Activated CD4-positive, alpha-beta T cell treated with anti-CD3 and anti-CD28 coated beads for 36 hours (primary cell): ENCODE measurements around the gene MAPK4. TPM values are rescaled to one million over a fixed set of nuclear protein-coding genes. Genes with fewer than 3 reads are reported as not detected.

Source experiments
- ATAC-seq: fragments of 200-7000 bp; cut with Tn5 transposase; one replicate; pipeline ENCODE4 v1.10.0; 2021; ENCODE audit warnings: mild to moderate bottlenecking, moderate library complexity
- CTCF ChIA-PET: fragments of 350-600 bp; sonication (Branson Sonifier 250); formaldehyde crosslinking; loops from one replicate; lab custom pipeline; 2021; ENCODE audit warnings: antibody characterized with exemption; lab: Charles Lee
- POLR2A ChIA-PET: fragments of 350-600 bp; sonication (Branson Sonifier 250); formaldehyde crosslinking; loops from one replicate; lab custom pipeline; 2021; ENCODE audit warnings: antibody characterized with exemption, inconsistent platforms; lab: Charles Lee
- DNase-seq: peaks from one replicate; pipeline ENCODE4 v3.0.0-alpha.2; 2020
- H3K27ac Mint-ChIP-seq: one replicate; pipeline ENCODE4 v1.8.0; 2021; ENCODE audit warnings: mixed read lengths
- H3K27me3 Mint-ChIP-seq: one replicate; pipeline ENCODE4 v1.8.0; 2021; ENCODE audit warnings: mixed read lengths
- H3K36me3 Mint-ChIP-seq: one replicate; pipeline ENCODE4 v1.8.0; 2021; ENCODE audit warnings: low read depth, mixed read lengths
- H3K4me1 Mint-ChIP-seq: one replicate; pipeline ENCODE4 v1.8.0; 2021; ENCODE audit warnings: mixed read lengths
- H3K4me3 Mint-ChIP-seq: one replicate; pipeline ENCODE4 v1.8.0; 2021; ENCODE audit warnings: mild to moderate bottlenecking, moderate library complexity, mixed read lengths
- H3K9me3 Mint-ChIP-seq: one replicate; pipeline ENCODE4 v1.8.0; 2021; ENCODE audit warnings: low read depth, mixed read lengths
- intact Hi-C, 2 experiments: fragments of 100-400 bp; cut with DNase I in 1 of 2; cut with micrococcal nuclease in 1 of 2; formaldehyde crosslinking; loops; one replicate each; pipeline versions ENCODE4 v1.14.2 to v1.15.1; 2022 to 2024; cut with DNase I, micrococcal nuclease
- total RNA-seq, 2 experiments: library from RNA; stranded (reverse); gene quantifications; one replicate each; pipeline ENCODE4 v1.2.3, GENCODE V29; 2021

MAPK4 gene
- total RNA-seq, 2 experiments from 2014 or later, result not detected

DNA sequence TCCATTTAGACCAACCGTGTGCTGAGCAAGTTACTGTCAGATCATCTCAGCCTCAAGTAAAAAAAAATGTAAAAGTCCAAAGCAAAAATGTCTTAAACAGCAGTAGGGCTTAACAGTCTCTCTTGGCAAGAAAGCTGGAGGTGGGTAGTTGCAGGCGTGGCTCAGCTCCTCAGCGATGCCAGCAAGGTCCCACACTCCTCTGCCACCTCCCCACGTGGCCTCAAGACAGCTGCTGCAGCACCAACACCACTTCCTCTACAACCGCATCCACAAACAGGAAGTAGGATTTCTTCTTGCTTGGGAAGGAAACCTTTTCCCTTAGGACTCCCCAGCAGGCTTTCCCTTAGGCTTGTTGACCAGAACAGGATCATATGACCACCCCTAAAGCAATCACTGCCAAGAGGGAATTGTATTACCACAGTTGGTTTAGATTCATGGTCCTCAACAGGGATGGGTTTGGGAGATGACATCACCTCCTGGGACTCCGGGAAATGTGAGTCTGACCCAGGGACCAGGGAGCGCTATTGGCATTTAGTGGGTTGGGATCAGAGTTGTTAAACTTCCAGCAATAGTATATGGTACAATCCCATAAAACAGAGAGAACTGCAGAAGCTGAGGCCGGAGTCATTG lies 97.1 kb downstream of the MAPK4 start:
- Mint-ChIP-seq H3K4me1 (no peaks in the 10 kb centered on the region), H3K4me3 (no peak overlapping the region), H3K27me3 (peaks cover 4% of the 10 kb centered on the region), H3K9me3 (peaks cover 1% of the 10 kb centered on the region), H3K36me3 (no peaks in the 10 kb centered on the region), H3K27ac (no peak overlapping the region)
- intact Hi-C loops, result no loop called here
- no peak for ATAC-seq
- ChIA-PET POLR2A (no interaction called here), CTCF (no interaction called here)
- no peak for DNase-seq

DNA sequence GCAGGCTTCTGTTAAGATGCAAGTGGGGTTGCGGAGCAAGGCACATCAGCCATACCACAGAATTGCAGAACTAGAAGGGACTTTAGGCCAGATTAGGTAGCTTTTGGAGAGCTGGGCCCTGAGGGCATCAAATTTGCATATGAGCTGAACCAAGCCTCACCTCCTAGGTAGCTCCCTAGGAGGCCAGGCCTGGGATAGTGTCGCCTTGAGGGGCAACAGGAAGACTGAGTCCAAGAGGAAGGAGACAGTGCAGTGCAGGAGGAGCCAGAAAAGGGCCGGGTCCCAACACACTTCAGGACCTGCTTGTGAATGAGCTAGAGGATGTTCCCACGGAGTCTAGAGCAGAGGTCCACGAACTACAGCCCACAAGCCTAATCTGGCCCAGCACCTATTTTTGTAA lies 98.7 kb downstream of the MAPK4 start:
- H3K27me3 Mint-ChIP-seq, result peaks cover 4% of the 10 kb centered on the region
- H3K36me3 Mint-ChIP-seq, result no peaks in the 10 kb centered on the region
- DNase-seq (no peak), ATAC-seq (no peak)
- ChIA-PET POLR2A (no interaction called here), CTCF (no interaction called here)
- no peak overlapping the region for H3K4me3 Mint-ChIP-seq
- intact Hi-C loops, result no loop called here
- peaks cover 4% of the 10 kb centered on the region for H3K9me3 Mint-ChIP-seq
- H3K4me1 Mint-ChIP-seq, result no peaks in the 10 kb centered on the region
- H3K27ac Mint-ChIP-seq, result no peak overlapping the region

DNA sequence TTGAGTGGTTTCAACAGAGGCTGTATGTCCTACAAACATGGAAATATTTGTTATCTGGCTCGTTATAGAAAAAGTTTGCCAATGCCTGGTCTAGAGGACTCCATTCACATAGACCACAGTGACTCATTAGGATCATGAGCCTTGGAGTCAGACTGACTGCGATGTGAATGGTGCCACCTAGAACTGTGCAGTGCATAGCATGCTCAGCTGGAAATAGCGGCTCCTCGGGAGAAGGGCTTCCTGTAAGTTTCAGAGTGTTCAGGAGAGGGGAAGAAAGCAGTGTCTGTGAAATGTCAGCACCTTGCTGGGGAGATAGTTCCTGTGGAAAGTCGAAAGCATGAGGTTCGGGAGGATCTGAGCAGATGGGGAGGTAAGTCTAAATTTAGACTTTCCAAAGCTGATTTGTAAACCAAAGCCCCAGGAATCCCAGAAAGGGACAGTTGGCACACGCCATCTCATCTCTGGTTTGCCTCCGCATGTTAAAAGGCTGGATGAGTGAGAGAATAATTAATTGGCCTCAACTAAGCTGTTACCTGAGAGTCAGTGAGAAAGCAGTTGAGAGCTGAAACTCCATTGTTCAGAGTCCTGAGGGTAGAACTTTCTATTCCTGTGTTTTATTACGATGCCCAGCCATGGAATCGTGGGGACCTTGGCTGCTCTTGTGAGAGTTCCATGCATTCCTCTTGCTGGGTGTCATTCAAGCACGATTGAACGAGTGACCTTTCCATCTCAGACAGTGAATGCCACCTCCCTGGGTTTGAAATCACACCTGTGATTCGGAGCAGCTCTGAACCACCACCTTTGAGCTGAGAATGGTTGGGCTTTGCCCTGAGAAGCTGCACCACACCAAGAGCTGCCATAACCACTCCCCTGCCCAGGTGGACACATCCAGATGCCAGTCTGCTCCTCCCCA lies 99.5 kb downstream of the MAPK4 start:
- DNase-seq (no peak), ATAC-seq (no peak)
- peaks cover 4% of the 10 kb centered on the region for H3K27me3 Mint-ChIP-seq
- H3K27ac Mint-ChIP-seq, result no peak overlapping the region
- no peaks in the 10 kb centered on the region for H3K4me1 Mint-ChIP-seq
- H3K36me3 Mint-ChIP-seq, result no peaks in the 10 kb centered on the region
- H3K4me3 Mint-ChIP-seq, result no peak overlapping the region
- intact Hi-C loops, result no loop called here
- CTCF ChIA-PET, result no interaction called here
- H3K9me3 Mint-ChIP-seq, result peaks cover 4% of the 10 kb centered on the region
- POLR2A ChIA-PET, result no interaction called here

GRCh38 chr18:50661013-50661412 lies 101.1 kb downstream of the MAPK4 start:
- no peak overlapping the region for H3K27ac Mint-ChIP-seq
- POLR2A ChIA-PET, result no interaction called here
- H3K4me3 Mint-ChIP-seq, result no peak overlapping the region
- CTCF ChIA-PET, result interaction anchor here (0.6 kb wide), 2 partner anchors 50 to 99 kb away, joined by 3 read pairs; no protein-coding TSS in a partner anchor
- no peaks in the 10 kb centered on the region for H3K4me1 Mint-ChIP-seq
- H3K27me3 Mint-ChIP-seq, result peaks cover 4% of the 10 kb centered on the region
- no peaks in the 10 kb centered on the region for H3K36me3 Mint-ChIP-seq
- intact Hi-C loops, result no loop called here
- no peak for DNase-seq
- H3K9me3 Mint-ChIP-seq, result peaks cover 4% of the 10 kb centered on the region
- ATAC-seq, result no peak

DNA sequence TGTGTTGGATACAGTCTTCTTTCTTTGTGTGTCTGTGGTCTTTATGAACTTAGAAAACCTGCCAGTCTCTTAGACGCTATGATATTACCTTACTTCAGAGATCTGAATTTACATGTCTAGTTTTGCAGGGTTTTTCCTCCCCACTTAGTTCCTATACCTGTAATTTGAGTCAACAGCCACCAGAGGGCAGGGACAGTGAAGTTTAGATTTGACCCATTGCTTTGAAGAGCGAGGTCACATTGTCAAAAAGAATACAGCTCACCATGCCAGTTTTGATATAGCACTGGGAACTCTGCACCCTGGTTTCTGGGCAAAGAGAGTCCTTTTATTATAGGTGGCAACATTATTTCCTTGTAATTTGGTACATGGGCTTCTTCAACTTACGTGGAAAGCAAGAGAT lies 102.3 kb downstream of the MAPK4 start:
- no peaks in the 10 kb centered on the region for H3K36me3 Mint-ChIP-seq
- no peaks in the 10 kb centered on the region for H3K4me1 Mint-ChIP-seq
- H3K9me3 Mint-ChIP-seq, result peaks cover 4% of the 10 kb centered on the region
- no peak for ATAC-seq
- H3K27ac Mint-ChIP-seq, result no peak overlapping the region
- H3K27me3 Mint-ChIP-seq, result peaks cover 5% of the 10 kb centered on the region
- DNase-seq, result no peak
- no peak overlapping the region for H3K4me3 Mint-ChIP-seq
- POLR2A ChIA-PET, result no interaction called here
- CTCF ChIA-PET, result no interaction called here
- intact Hi-C loops, result no loop called here

DNA sequence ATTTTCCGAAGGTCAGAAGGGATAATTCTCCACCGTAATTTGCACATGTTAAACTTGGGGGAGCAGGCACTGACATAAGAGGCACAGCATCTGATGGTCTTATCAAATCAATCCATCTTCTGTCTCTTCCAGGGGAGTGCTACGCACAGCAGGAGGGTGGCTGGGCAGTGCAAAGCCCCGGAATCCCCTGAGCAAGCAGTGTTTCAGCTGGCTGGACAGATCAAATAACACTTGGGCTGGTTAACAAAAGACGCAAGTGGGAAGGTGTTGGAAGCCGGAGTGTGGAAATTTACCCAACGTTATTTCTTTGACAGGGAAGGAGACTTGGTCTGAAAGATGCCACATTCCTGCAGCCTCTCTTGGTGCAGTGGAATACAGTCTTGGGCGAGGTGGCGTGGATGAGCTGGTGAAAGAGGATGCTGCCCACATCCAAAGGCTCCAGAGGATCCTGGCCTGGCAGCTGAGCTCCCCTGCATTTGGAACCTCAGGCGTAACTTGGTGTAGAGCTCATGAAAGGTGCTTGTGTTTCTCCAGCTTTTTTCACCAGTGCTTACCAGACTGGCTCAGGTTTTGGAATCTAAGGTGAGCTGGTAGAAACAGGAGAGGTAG lies 103.0 kb downstream of the MAPK4 start:
- H3K4me1 Mint-ChIP-seq, result no peaks in the 10 kb centered on the region
- no peak overlapping the region for H3K27ac Mint-ChIP-seq
- intact Hi-C loops, result no loop called here
- H3K9me3 Mint-ChIP-seq, result peaks cover 4% of the 10 kb centered on the region
- ATAC-seq, result no peak
- no peak overlapping the region for H3K4me3 Mint-ChIP-seq
- no peaks in the 10 kb centered on the region for H3K36me3 Mint-ChIP-seq
- peaks cover 5% of the 10 kb centered on the region for H3K27me3 Mint-ChIP-seq
- DNase-seq, result no peak
- CTCF ChIA-PET, result interaction anchor here (0.6 kb wide), 1 partner anchor 96 kb away, joined by 3 read pairs; no protein-coding TSS in a partner anchor
- POLR2A ChIA-PET, result interaction anchor here (0.6 kb wide), 1 partner anchor 13 kb away, joined by 5 read pairs; no protein-coding TSS in a partner anchor

- Mint-ChIP-seq H3K27me3 (peaks cover 5% of the 10 kb centered on the region), H3K4me3 (no peak overlapping the region), H3K27ac (no peak overlapping the region), H3K4me1 (no peaks in the 10 kb centered on the region), H3K9me3 (peaks cover 4% of the 10 kb centered on the region), H3K36me3 (no peaks in the 10 kb centered on the region)
- POLR2A ChIA-PET, result no interaction called here
- intact Hi-C loops, result no loop called here
- no peak for DNase-seq
- no peak for ATAC-seq
- CTCF ChIA-PET, result no interaction called here
Observed at GRCh38 chr18:50663626-50664441, 103.9 kb downstream of the MAPK4 start.

- intact Hi-C loops, result no loop called here
Observed at GRCh38 chr18:50665015-50665414, 105.1 kb downstream of the MAPK4 start.

GRCh38 chr18:50665519-50665918 lies 105.6 kb downstream of the MAPK4 start:
- ChIA-PET POLR2A (no interaction called here), CTCF (interaction anchor here (0.7 kb wide), 1 partner anchor 52 kb away, joined by 3 read pairs; no protein-coding TSS in a partner anchor)
- DNase-seq (no peak), ATAC-seq (no peak)
- no peaks in the 10 kb centered on the region for H3K36me3 Mint-ChIP-seq
- peaks cover 4% of the 10 kb centered on the region for H3K9me3 Mint-ChIP-seq
- H3K27ac Mint-ChIP-seq, result no peak overlapping the region
- peaks cover 3% of the 10 kb centered on the region for H3K27me3 Mint-ChIP-seq
- no peaks in the 10 kb centered on the region for H3K4me1 Mint-ChIP-seq
- intact Hi-C loops, result no loop called here
- H3K4me3 Mint-ChIP-seq, result no peak overlapping the region

More at GRCh38 chr18:50665015-50665414, 105.1 kb downstream of the MAPK4 start:
- Mint-ChIP-seq H3K27ac (no peak overlapping the region), H3K4me3 (no peak overlapping the region), H3K27me3 (peaks cover 3% of the 10 kb centered on the region), H3K9me3 (peaks cover 4% of the 10 kb centered on the region), H3K36me3 (no peaks in the 10 kb centered on the region), H3K4me1 (no peaks in the 10 kb centered on the region)
- CTCF ChIA-PET, result no interaction called here
- DNase-seq (no peak), ATAC-seq (no peak)
- POLR2A ChIA-PET, result no interaction called here

DNA sequence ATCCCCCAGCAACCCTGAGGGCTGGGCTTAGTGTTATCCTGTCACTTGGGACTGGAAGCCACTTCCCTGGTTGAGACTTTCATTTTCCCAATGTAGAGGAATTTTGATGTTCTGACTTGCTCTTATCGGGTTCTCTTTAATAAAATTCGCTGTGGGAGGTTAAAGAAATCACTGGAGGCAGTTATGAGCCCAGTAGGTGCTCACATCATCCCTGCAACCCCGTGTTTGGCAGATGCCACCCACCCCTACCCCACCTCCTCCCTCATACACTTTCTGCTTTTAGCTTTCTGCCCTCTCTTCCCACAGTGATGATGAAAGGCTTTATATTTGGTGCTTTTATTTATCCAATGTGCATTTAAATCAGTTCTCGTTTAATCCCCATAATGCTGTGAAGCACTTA lies 106.6 kb downstream of the MAPK4 start:
- no peak for DNase-seq
- Mint-ChIP-seq H3K4me1 (no peaks in the 10 kb centered on the region), H3K9me3 (peaks cover 4% of the 10 kb centered on the region), H3K27me3 (peaks cover 3% of the 10 kb centered on the region), H3K36me3 (no peaks in the 10 kb centered on the region), H3K27ac (no peak overlapping the region), H3K4me3 (no peak overlapping the region)
- POLR2A ChIA-PET, result no interaction called here
- intact Hi-C loops, result no loop called here
- CTCF ChIA-PET, result interaction anchor here (0.7 kb wide), 1 partner anchor 53 kb away, joined by 3 read pairs; no protein-coding TSS in a partner anchor
- ATAC-seq, result no peak

GRCh38 chr18:50671376-50671775 lies 111.5 kb downstream of the MAPK4 start:
- intact Hi-C loops, result no loop called here
- no peaks in the 10 kb centered on the region for H3K36me3 Mint-ChIP-seq
- DNase-seq (no peak), ATAC-seq (no peak)
- ChIA-PET CTCF (interaction anchor here (1.0 kb wide), 1 partner anchor 13 kb away, joined by 4 read pairs; no protein-coding TSS in a partner anchor), POLR2A (no interaction called here)
- H3K9me3 Mint-ChIP-seq, result no peaks in the 10 kb centered on the region
- peaks cover 3% of the 10 kb centered on the region for H3K27me3 Mint-ChIP-seq
- H3K4me3 Mint-ChIP-seq, result no peak overlapping the region
- H3K27ac Mint-ChIP-seq, result no peak overlapping the region
- H3K4me1 Mint-ChIP-seq, result no peaks in the 10 kb centered on the region
